Astrocyte (in vitro differentiated cells and primary cell): ENCODE measurements around the gene DIP2C.

ENCODE experiments used
- CTCF ChIP-seq: IDR thresholded peaks from 2 replicates; pipeline ENCODE4 v1.5.1; 2011; ENCODE audit warnings: low read depth, mild to moderate bottlenecking, inconsistent platforms, low read length, moderate library complexity; ENCODE audit not compliant: insufficient read depth
- EZH2 ChIP-seq: IDR thresholded peaks from 2 replicates; pipeline ENCODE4 v1.6.1; 2012; ENCODE audit warnings: mild to moderate bottlenecking, low read length, inconsistent platforms; ENCODE audit not compliant: insufficient read depth

- TF ChIP-seq CTCF (no peak), EZH2 (no peak)
Measured at GRCh38 chr10:625333-625696, 64.2 kb downstream of the DIP2C start.
